NCI-H524 treated with DMSO at 0.1 percent for 48 hours (cell line): ENCODE data around the gene RNF150.
"Not testable (repeated sequence)": the region's sequence is repeated elsewhere in the genome, so short reads cannot be mapped to it uniquely, and the experiment has no call there.

ENCODE experiments used
- DNase-seq: peaks from one replicate; lab custom pipeline; 2025; lab: John Stamatoyannopoulos, UW

The RNF150 gene

DNA sequence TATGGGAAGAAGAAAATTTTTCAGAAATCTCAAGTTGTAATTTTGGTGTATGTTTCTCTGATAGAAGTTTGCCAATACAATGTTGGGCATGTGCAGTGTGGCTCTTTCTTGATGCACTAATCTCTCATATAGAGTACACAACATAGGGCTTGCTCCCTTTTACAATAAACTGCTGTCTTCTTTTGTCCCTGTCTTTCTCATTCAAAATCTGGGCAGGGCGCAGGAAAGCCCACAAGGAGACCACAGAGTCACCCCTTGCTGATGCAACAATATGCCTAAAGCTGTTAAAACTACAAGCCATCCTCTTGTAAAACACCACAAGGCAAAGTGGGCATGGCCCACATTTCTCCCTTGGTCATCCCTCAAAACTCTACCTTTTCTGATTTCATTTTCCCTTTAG, 313.7 kb downstream of the RNF150 start:
- DNase-seq = no peak

- DNase-seq = no peak
Measured at GRCh38 chr4:140818433-140818832, 314.8 kb downstream of the RNF150 start.

GRCh38 chr4:140816806-140817510, 316.3 kb downstream of the RNF150 start:
- DNase-seq = no peak

DNA sequence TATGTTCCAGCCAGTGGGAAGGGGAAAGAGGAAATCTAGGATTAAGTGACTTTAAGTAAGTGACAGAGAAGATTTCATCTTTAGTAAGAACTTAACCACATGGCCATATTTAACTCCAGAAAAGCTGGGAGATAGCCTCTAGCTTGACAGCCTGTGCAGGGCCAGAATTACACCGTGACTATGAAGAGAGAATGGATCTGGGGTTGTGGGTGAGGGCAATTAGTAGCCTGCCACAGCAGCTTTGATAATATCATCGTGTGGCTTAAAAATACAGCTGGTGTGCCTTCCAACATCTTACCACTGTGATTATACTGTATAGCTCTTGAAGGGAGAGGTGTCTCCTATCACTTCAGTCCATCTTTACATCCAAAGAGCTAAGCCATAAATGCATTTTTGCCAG, 319.5 kb downstream of the RNF150 start:
- no peak for DNase-seq

DNA sequence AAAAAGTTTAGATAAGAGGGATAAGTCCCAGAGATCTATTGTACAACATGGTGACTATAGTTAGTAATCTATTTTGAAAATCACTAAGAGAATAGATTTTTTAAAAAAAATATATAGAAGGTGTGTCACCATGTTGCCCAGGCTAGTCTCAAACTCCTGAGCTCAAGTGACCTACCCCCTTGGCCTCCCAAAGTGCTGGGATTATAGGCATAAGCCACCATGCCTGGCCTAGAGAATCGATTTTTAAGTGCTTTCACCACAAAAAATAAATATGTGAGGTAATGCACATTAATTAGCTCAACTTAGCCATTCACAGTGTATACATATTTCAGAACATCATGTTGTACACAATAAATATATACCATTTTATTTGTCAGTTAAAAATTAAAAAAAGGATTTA, 320.4 kb downstream of the RNF150 start:
- no peak for DNase-seq

GRCh38 chr4:140811429-140811828, 321.8 kb downstream of the RNF150 start:
- peak; percentile 15 for DNase-seq

- not testable (repeated sequence) for DNase-seq
Measured at GRCh38 chr4:140810591-140811169, 322.6 kb downstream of the RNF150 start.
